RWPE1 (cell line): ENCODE results near the gene PDIA5.

Experiments used
- CTCF ChIA-PET: fragments of 350-600 bp; sonication (Branson Sonifier 250); formaldehyde crosslinking; extraction: SDS; loops from one replicate; lab custom pipeline; 2021; lab: Yijun Ruan, JAX
- POLR2A ChIA-PET: fragments of 400-600 bp; formaldehyde crosslinking; extraction: SDS; loops from one replicate; lab custom pipeline; 2020; ENCODE audit warnings: antibody characterized with exemption; ENCODE audit not compliant: low non-redundant PET; lab: Yijun Ruan, JAX
- DNase-seq: peaks from one replicate; pipeline ENCODE4 v3.0.0; 2012; ENCODE audit warnings: low spot score
- H3K27ac ChIP-seq: fragments of 450-650 bp; 2 replicates; pipeline ENCODE4 v1.5.1; 2017
- CTCF ChIP-seq: fragments of 450-650 bp; conservative IDR thresholded peaks from 2 replicates; pipeline ENCODE4 v1.5.1; 2017; ENCODE audit warnings: low read depth, mild to moderate bottlenecking

Gene PDIA5

GRCh38 chr3:123156276-123156995 is 89.6 kb downstream of the PDIA5 start:
- ChIA-PET POLR2A (no interaction called here), CTCF (interaction anchor here (0.7 kb wide), 1 partner anchor 10 kb away, joined by 3 read pairs; no protein-coding TSS in a partner anchor)
- no peak for DNase-seq
- no peak overlapping the region for H3K27ac ChIP-seq
- TF ChIP-seq CTCF: no peak

DNA sequence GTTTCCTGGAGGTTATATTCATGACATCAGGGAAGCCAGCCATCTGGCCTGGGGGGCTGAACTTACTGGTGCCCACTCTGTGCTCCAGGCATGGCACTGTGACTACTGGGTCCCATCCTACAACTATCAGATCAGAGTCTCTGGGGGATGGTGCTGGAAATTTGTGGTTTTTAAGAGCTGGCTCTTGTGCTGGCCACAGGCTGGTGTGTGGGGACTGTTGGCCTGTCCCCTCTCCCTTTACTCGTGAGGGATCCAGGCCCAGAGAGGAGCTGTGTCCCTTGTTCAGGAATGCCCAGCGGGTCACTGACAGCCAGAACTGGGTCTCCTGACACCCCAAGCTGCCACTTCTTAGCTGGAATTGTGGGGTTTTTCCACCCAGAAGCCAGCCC is 90.4 kb downstream of the PDIA5 start:
- DNase-seq: no peak
- H3K27ac ChIP-seq: no peak overlapping the region
- ChIA-PET CTCF (interaction anchor here (0.7 kb wide), 1 partner anchor 11 kb away, joined by 3 read pairs; no protein-coding TSS in a partner anchor), POLR2A (no interaction called here)
- TF ChIP-seq CTCF: no peak

- CTCF ChIA-PET: no interaction called here
- no peak overlapping the region for H3K27ac ChIP-seq
- POLR2A ChIA-PET: no interaction called here
- no peak for DNase-seq
- TF ChIP-seq CTCF: no peak
Observed at GRCh38 chr3:123157598-123158287, 90.9 kb downstream of the PDIA5 start.

- DNase-seq: no peak
- H3K27ac ChIP-seq: no peak overlapping the region
- TF ChIP-seq CTCF: no peak
- CTCF ChIA-PET: no interaction called here
- POLR2A ChIA-PET: no interaction called here
Observed at GRCh38 chr3:123158330-123158729, 91.5 kb downstream of the PDIA5 start.

GRCh38 chr3:123158899-123159390 is 92.1 kb downstream of the PDIA5 start:
- TF ChIP-seq CTCF: no peak
- POLR2A ChIA-PET: no interaction called here

GRCh38 chr3:123159926-123160635 is 93.3 kb downstream of the PDIA5 start:
- ChIA-PET POLR2A (no interaction called here), CTCF (interaction anchor here (0.5 to 0.6 kb wide), 2 partner anchors 106 to 1134 kb away, joined by 3 to 4 read pairs; no protein-coding TSS in a partner anchor)
- H3K27ac ChIP-seq: no peak overlapping the region
- no peak for DNase-seq
- TF ChIP-seq CTCF: no peak

More at GRCh38 chr3:123158899-123159390, 92.1 kb downstream of the PDIA5 start:
- CTCF ChIA-PET: no interaction called here
- DNase-seq: no peak
- no peak overlapping the region for H3K27ac ChIP-seq
